EH (cell line): ENCODE results near the gene ANKRD35.

ENCODE experiments used
- DNase-seq: peaks from one replicate; pipeline ENCODE4 v3.0.0-alpha.2; 2015; ENCODE audit warnings: low read depth

The ANKRD35 gene

DNA sequence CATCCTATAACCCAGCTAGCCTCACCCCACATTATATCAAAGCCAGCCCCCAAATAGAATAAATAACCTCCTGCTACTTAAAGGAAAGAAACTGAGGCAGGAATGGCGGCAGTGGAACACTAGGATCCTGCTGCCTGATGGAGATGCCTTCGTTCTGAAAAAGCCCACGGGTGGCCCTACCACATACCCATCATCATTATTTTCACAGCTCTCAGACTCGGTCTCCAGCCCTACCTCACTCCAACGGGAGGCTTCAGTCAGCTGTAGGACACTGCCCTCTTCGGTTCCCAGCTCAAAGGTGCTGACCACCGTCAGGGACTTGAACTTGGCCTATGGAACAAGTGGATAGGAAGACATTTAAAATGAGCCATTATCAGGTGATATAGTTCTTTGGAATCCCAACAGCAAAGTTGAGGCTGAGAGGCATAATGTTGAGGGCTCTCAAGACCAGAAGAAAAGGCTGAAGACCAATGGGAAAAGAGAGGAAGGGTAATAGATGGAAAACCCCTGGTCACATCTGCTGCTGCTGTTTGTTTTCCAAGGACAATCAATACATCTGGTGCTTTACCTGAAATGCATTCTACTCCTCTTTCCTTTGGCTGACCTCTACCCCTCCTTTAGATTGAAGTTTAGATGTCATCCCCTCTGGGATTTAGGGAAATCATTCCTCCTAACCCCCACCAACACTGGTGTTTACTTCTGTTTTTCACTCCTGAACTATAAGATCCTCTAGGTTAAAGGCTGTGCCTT lies 7.8 kb upstream of the ANKRD35 start:
- DNase-seq, result no peak

- DNase-seq, result peak; percentile 64
Measured at GRCh38 chr1:145892486-145893087, 6.9 kb upstream of the ANKRD35 start.

DNA sequence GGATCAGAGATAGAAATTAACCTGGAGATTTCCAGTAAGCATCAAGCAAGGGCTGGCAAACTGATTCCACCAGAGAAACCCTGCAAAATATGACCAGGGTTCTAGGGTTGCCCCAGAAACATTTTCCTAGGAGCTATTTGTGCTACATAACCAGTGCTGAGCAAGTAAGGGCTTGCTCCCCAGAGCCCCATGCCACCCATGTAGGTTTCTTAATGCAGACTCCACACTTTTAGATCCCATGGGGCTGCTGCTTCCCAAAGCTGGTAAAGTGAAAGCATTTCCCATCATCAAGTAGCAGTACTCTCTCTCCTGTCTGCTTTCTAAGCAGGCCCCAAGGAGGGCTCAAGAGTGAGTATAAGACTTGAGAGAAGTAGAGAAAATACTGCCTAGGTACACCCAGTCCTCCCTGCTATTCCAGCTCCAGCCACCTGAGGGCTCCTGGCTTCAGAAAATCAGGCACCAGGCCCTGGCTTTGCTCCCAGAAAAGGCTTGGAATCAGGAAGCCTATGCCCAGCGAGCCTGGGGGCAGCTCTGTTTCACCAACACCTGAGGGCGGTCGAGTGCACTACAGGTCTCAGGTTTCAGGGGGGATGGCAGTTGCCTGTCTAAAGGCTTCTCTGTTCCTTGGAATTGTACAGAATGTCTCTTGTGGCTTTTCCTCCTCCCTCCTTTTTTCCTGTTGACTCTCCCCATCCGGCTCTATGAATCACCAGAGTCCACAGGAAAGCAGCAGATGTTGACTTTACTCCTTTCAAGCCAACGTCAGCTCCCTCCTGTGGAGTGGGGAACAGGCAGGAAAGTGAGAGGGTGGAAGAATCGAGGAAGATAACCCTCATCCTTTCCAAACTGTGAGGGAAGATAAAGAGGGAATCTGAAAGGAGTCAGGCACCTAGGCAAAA lies 6.2 kb upstream of the ANKRD35 start:
- DNase-seq, result peak; percentile 99

DNA sequence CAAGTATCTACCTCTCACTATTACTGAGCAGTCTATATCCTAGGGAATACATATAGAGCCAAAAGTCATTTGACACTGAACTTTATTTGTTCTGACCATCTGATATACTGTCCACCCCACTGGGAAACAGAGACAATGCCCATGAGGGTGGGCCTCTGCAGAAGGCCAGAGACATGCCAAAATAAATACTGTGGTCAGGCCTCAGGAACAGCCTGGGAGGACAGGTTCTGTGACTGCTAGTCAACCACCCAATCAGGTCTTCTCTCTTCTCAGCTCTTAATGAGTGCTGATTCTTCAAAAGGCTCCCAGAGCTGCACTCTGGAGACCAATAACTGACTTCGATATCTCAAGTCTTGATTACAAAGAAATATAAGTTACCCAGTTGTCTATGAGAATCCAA lies 5.5 kb upstream of the ANKRD35 start:
- peak; percentile 44 for DNase-seq

DNA sequence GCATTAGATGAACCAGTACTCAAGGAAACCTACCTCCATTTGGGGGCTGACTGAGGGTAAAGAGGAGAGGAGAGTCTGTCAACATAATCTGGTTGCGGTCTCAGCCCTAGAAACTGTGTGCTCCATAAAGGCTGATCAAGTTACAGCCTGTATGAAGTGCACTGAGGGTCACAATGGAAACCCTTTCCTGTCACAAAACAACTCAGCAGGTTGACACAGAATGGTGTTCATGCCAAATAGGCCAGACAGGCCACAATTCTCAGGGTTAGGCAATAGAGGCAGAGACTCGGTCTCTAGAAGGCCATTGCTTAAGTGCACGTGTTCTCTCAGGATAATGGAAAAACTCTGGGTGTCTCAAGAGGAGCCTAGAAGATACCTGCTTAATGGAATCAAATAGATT lies 4.1 kb upstream of the ANKRD35 start:
- DNase-seq, result no peak

DNA sequence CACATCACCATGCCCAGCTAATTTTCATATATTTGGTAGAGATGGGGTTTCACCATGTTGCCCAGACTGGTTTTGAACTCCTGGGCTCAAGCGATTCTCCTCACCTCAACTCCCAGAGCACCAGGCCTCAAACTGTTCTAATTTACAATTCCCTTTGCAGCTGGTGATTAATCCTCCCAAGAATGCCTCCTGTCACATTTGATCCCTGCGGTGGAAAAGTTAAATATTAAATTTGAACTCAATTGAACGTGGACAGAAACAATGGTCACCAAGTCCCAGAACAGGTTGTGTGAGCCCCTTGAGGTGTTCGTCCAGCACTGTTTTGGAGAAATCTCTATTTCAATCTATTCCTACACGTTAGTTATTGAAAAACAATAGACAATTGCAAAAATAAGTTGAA lies 2.0 kb upstream of the ANKRD35 start:
- DNase-seq, result no peak

DNA sequence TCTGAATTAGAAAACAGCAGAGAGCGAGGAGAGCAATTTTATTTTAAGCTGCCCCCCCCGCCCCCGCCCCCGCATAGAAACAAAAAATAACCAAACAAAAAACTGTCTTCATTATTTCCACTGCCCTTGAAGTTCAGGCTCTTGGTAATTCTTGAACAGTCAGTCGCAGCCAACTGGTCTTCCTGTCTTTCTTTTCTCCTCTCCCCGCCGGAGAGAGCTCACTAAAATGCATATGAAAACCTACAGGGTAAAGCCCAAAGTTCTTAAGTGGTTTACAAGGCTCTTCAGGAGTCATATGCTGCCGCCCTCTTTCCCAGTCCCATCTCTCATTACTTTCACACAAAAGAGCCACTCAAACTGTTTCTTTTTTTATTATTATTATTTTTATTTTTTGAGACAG lies 1.1 kb upstream of the ANKRD35 start:
- DNase-seq, result no peak

- DNase-seq, result no peak
Measured at GRCh38 chr1:145886390-145886789, 724 bp upstream of the ANKRD35 start.

- DNase-seq, result peak; percentile 60
Measured at GRCh38 chr1:145884675-145885074, 991 bp downstream of the ANKRD35 start.

- DNase-seq, result no peak
Measured at GRCh38 chr1:145879775-145880174, 5.9 kb downstream of the ANKRD35 start.

- peak; percentile 41 for DNase-seq
Measured at GRCh38 chr1:145878724-145879123, 6.9 kb downstream of the ANKRD35 start.

DNA sequence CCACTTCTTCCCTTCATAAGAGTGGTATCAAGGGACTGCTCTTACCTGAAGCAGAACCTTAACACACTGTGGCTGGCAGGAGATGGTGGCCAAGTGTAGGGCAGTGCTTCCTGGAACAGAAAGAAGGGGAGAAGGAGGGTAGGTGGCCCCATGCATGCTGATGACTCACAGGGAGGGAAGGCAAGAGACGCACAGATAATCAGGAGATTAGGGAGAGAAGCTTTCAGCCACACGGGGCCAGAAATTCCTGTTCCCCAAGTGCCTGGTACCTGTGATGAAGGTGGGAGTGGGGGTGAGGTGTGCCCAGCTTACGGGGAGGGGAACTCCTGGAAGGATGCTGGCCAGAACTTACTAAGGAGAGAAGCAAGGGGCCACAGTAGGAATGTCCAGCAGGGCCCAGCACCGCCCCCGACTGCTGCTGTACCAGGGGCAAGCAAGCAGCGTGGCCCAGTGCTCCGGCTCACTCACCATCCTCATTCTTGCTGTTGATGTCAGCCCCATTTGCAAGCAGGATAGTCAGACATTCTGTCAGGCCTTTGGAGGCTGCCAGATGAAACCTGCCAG lies 7.7 kb downstream of the ANKRD35 start:
- peak; percentile 11 for DNase-seq

- DNase-seq, result no peak
Measured at GRCh38 chr1:145874646-145875045, 11.0 kb downstream of the ANKRD35 start.

DNA sequence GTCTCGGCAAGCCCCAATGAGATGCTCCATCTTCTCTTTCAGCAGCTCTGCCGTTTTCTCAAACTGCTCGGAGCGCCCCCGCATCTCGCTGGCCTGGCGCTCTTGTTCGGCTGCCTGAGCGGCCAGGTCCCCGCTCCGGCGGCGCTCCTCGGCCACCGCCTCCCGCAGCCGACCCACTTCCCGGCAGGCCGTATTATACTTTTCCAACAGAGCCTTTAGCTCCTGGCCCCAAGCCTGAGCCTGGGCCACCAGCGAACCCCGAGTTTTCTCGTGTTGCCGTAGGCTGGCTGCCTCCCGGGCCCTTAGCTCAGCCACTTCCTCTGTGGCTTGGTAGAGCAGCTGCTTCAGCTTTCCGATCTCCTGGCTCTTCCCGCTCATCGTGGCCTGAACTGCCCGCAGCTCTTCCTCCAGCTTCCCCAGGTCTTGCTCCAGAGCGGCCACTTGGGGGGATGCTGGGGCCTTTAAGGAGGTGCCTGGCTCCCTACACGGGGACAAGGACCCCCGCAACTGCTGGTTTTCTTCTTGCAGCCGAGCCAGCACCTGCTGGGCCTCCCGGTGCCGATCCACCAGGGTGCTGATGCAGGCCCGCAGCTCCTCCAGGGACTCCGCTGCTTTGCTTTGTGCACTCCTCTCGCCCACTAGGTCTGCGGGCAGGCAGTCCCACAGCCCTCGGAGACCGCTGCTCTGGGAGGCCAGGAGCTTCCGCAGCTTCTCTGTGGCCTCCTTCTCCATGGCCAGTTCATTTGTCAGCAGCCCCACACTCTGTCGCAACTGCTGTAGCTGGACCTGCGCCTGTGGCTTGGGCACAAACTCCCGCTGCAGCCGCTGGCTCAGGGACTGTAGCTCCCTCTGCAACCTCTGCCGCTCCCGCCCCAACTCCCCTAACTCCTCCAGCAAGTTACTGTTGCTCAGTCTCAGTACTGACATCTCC lies 13.4 kb downstream of the ANKRD35 start:
- peak; percentile 61 for DNase-seq

- DNase-seq, result no peak
Measured at GRCh38 chr1:145868232-145868631, 17.4 kb downstream of the ANKRD35 start.

DNA sequence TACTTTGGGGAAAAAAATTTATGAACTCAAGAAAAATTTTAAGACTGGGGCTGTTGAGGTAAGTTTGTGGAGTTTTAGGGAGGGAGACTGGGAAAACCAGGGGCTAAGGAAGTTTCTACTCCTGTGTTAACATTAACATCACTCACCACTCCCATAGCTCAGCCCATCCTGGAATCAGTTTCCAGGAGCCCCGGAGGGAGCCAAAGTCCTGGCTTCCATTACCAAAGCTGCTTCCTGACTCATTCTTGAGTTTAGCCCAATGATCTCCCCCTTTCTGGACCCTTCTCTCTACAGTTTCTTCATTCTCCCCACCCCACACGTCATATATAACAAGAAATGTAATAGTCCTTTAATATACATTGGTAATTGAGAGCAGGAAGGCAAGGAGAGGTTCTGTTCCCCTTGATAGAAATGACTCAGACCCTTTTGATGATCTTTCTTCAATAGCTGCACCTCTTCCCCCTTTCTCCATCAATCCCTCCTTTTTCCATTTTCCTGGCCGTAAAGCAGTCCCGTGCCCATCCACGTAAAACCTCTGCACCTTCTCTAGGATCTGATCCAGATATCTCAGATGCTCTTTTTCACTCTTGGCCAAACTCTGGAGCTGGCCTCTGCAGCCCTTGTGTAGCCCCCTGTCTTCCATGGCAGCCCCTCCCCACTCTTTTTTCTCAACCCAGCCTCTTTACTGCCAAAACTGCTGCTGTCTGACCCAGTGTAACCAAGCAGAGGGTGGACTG lies 22.2 kb downstream of the ANKRD35 start:
- no peak for DNase-seq

DNA sequence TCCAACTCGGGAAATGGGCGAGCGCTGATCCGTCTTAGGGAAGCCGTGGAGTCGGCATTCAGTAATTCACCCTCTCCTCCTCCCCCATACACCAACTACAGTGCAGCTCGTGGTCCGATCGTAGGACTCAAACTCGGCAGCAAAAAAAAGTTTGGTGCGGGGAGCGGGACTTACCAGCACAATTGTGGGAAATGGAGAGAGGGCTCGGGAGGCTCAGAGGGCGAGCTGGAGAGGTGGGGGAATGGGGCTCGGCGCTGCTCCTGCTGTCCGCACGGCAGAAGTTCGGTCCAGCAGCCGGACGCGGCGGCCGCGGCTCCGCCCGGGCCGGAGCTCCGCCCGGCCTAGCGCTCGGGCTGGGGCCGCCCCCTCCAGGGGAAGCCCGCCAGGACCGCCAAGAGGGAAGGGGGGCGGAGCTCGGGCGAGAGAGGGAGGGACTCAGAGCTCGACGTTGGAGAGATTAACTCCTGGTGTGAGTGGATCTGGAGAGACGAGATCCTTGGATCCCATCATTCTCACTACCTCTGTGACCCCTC lies 26.1 kb downstream of the ANKRD35 start:
- DNase-seq, result peak; percentile 91

- peak; percentile 95 for DNase-seq
Measured at GRCh38 chr1:145858901-145859490, 26.7 kb downstream of the ANKRD35 start, which contains the start of gene PIAS3. Gene PIAS3 (minus strand): TSS chr1:145859081. CDS start chr1:145858990, 91 bp downstream.

DNA sequence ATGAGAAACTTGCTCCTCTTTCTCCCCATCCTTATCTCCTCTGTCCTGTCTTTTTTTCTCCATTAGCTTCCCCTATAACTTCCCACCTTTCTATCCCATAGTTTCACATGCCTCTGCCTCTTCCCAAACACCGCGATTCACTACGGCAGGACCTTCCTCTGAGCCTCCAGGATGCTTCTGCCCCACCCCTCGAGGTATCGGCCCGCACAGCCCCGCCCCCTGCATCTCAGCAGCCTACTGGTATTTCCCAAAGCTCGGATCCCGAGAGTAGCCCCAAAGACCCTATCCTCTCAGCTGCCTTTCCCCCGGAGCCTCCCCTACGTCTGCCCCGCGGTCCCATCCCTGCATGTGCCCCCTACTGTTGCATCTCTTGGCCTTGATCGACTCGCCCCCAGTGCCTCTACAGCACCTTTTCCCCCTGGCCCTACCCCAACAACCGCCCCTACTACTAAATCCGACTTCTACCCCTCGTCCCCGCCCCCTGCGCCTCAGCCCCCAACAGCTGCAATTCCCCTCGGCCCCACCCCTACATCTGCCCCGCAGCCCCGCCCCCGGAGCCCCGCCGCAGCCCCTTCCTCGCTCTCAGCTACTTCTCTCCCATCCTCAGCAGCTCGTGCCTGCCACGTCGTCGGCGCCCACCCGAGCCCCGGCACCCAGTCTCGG lies 27.3 kb downstream of the ANKRD35 start:
- DNase-seq, result peak; percentile 55
